Left renal pelvis (tissue), 4 donors: ENCODE data around the gene UNC119. TPM values are rescaled to one million over a fixed set of nuclear protein-coding genes. Genes with fewer than 3 reads are reported as not detected.

Source experiments
- DNase-seq, 4 donors: peaks; one replicate each; pipeline ENCODE4 v3.0.0-alpha.2; 2013; ENCODE audit warnings: low read depth in 4 of 4, low spot score in 3 of 4
- polyA plus RNA-seq, 4 donors: library from polyadenylated mRNA; unstranded; fragments of 120-200 nt; gene quantifications; one replicate each; pipeline ENCODE4 v1.2.1, GENCODE V29; 2013; ENCODE audit not compliant: insufficient read length in 4 of 4

UNC119 gene
- polyA plus RNA-seq, 4 donors: 31.9 to 70.4 (median 51.6) TPM

DNA sequence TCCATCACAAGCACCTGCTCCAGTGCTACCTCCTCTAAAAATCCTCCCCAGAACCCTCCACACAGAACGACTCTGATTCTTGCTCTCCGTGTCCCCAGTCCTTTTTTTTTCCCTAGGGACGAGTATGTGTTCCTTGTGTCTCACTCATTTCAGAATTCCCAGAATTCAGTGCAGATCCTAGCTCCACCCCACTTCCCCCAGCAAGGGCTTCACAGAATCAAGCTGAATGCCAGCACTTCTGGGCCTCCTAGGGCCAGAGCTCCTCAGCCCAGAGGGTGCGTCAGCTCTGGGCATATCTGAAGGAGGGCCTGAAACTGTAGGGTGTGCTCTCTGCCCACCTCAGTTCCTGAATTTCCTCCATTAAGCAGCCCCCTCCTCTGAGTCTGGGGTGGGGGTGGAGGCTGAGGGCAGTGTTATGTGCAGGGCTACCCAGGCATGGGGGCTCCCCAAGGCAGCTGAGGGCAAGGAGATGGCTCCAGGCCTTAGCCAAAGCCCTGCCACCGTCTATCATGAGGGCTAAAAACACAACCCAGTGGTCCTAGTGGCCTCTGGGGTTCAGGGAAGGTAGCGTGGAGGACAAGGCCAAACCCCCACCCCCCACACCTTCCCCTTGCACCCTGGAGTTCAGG, 6.5 kb downstream of the UNC119 start:
- no peak for DNase-seq

DNA sequence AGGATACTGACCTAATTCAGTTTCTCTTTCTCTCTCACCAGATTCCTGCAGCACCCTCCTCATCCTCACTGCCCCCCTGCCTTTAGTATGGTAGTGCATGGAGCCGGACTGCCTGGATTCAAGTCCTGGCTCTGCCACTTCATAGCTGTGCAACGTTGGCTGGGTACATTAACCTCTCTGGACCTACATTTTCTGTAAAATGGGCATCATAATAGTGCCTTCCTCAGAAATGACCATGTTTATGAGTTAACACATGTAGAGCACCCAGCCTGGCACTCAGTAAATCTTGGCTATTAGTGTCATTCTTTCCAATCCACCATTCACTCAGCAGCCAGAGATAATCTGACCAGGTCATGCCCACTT, 7.3 kb downstream of the UNC119 start:
- no peak for DNase-seq

DNA sequence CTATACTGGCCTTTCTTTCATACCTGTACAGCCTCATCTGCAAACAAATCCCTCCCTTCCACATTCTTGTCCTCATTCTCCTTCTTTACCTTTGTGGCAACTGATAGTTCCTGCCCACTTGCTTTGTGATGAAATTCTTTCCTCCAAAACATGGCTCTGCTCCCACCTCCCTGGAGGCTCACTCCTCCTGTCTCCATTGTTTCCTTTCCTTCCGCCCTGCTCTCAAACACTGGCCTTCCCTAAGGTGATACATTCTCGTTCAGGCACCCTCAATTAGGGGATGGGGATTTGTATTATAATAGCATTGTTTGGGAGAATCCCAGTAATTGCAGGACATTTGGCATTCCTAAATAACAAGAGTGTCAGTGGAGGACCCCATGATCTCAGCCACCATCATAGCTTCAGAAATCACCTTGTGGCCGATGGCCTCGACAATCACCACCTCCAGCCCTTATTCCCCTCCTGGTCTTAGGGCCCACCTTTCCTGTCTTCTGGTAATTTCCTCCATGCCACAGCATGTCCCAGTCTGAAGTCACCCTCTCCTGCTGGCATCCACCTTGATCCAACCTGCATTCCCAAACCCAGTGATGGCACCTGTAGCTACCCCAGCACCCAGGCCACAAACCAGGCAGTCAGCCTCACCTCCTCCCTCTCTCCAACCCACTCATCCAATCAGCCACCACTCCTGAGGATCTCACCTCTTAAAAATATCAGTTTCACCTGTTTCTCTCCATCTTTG, 7.9 kb downstream of the UNC119 start:
- DNase-seq: no peak

DNA sequence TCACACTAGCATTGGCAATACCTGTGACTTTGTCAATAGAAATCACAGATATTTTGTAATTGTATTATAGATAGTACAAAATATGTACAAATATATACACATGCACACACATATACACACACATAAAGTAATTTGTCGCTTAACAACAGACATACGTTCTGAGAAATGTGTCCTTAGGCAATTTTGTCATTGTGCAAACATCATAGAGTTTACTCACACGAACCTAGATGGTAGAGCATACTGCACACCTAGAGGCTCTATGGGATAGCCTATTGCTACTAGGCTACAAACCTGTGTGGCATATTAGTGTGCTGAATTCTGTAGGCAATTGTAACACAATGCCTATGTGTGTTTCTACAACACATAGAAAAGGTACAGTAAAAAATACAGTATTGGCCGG, 11.0 kb downstream of the UNC119 start:
- DNase-seq: no peak

DNA sequence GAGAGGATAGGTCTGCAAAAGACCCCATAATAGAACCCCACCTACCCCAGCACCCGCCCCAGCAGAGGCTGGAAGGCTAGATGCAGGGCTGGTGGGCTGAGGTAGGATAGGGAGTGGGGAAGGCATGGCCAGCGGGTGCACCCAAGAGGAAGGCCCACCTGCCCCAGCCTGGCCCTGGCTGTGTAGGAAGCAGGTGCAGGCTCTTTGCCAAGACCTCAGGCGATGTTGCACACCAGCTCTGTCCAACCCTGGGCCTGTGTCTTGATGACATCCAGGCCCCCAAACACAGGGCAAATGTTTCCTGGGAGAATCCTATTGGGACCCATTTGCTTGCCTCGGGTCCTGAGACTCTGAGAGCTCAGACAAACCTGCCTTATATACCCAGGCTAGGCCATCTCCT, 12.2 kb downstream of the UNC119 start:
- DNase-seq: no peak

DNA sequence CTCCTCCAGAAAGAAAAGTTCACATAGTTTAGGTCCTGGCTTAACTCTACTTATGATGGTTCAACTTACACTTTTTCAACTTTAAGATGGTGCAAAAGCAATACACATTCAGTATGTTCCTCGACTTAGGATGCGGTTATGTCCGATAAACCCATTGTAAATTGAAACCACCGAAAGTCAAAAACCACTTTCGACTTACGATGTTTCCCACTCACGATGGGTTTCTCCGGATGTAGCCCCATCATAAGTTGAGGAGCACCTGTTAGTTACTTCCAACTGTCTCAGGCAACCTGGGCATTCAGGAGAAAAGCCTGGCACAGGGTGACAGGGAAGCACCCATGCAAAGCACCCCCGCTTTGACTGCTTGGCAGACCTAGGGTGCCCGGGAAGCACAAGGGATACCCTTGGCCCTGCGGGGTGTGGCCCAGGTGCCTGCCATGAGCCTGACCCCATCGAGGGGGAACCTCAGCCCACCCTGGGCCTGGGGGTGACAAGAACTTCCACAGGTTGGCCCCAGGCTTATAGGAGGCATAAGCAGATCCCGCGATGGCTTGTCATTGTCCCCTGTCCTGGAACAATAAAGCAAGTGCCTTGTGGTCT, 14.0 kb downstream of the UNC119 start:
- DNase-seq: no peak

DNA sequence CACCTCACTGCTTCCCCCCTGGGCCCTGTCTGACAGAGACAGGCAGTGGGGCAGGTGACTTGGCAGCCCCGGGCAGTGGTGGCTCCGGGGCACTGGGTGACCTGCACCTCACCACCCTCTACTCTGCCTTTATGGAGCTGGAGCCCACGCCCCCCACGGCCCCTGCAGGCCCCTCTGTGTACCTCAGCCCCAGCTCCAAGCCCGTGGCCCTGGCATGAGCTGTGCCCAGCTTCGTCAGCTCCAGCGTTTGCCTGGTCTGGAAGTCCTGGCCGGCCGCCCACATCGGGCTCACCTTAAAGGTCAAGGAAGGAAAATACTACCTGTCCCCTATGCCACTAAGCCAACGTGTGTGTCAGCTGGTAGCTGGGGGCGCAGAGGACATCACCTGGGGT, 15.2 kb downstream of the UNC119 start:
- no peak for DNase-seq

DNA sequence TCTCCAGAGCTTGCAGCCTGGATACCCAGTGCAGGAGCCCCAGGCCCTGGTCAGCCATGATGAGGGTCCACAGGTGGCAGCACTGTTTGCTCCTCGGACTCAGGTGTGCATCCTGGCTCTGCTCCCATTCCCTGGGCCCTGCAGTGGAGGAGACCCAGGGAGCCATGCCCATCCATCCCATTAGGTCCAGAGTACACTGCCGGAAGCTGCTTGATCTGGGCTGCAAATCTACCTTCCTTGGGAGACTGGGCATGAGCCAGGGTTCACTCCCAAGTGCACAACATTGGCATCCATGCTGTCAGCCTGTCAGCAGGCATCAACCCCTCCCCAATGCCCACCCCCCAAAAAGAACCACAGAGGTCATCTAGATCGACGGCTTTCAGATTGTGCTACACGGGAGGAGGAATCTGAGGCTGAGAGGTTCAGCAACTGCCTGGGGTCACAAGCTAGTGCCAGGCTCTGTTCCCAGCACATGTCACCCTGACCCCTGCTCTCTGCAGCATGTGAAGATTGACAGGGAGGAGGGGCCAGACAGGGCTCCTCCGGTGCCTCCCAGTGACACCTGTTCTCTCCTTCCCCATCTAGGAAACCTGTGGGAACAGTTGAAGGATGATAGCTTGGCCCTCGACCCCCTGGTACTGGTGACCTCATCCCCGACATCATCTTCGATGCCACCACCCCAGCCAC, 15.7 kb downstream of the UNC119 start:
- no peak for DNase-seq

DNA sequence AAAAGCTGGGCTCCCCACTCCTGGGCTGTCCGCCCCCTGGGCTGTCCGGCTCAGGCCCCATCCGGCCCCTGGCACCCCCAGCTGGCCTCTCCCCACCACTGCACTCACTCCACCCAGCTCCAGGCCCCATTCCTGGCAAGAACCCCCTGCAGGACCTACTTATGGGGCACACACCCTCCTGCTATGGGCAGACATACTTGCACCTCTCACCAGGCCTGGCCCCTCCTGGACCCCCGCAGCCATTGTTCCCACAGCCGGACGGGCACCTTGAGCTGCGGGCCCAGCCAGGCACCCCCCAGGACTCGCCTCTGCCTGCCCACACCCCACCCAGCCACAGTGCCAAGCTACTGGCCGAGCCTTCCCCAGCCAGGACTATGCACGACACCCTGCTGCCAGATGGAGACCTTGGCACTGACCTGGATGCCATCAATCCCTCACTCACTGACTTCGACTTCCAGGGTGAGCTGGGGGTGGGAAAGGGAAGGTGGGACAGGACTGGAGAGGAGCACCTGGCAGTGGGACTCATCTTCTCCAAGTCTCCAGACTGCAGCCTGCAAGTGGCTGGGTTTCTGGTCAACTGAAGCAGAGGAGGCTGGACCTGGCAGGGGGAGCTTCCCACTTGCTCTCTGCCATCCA, 17.6 kb downstream of the UNC119 start:
- DNase-seq: no peak

DNA sequence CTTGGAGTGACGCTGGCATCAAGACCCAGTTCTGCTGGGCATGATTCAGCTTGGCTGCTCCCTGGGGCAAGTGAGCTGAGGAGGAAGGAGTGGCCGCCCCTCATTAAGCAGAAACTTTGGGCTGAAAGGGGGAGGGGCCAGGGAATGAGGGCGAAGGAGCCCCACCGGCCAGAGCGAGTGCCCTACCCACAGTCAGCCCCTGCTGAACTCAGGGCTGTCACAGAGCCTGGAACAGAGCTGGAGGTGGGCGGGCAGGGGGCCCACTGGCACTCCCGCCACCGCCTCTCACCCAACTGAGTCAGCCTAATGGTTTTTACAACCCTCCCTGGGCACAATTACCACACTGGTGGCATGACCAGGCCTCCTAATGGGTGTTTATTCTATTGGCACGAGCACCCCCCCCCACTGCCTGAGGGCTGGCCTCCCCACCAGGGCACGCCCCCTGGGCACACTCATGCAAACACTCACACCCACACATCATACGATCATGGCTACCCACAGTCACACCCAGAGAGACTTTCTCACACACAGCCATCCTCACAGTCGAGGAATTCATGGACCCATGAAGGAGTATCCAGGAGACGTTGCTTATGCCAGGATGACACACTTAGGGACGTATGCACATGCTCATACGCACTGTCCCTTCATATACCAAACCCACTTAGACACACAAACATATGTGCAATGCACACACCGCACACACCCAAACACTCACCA, 19.2 kb downstream of the UNC119 start:
- DNase-seq: no peak

DNA sequence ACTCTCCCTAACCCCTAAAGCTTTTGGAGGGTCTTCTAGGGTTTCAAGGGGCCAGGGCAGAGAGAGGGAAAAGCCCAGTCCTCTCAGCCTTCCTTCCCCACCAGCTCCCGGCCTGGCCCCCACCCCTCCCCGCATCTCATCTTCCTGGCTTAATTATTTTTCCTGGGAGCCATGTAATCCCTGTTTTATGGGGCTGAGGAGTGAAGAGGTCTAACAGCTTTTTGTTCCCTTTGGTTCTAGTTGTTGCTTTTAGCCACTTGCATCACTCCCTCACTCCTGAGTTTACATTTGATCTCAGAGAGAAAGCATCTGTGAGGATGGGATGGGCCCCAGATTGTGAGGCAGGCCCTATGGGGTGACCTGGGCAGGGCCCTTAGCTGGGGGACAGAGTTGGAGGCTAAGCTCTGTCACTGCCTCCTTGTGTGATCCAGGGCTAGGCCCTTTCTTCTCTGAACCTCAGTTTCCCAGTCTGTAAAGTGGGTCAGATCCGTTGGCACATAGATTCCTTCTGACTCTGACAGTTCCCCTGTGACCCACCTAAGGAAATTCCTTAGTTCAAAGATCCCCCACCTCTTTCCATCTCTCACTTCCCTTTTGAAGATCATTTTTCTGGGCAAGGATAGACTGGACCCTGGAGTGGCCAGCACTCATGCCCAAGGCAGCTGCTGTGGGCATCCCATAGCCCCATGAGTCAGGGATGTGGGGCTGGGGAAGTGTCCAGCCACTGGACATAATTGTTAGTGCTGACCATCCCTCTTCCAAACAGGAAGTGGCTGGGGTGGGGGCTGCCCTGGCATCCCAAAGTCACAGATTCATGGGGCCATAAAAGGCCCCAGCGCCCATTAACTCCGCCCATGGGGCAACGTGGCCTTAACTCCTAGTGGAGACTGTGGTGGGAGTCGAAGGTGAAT, 20.1 kb downstream of the UNC119 start:
- no peak for DNase-seq

DNA sequence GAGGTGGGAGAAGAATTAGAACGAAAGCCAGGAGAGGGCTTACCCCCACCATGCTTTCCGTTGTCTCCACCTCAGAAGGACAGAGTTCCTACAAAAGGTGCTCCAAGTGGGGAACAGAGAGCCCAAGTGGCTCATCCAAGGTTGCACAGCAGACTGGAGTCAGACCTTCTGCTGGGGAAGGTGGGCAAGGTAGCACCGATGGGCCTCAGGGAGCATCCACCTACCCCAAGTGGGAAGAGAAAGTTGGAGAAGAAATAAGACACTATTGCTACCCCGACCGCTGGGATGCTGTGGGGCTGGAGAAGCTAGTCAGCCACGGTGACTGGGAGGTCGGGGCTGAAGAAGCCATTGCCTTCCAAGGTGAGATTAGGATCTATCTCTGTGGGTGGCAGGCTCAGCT, 21.5 kb downstream of the UNC119 start:
- DNase-seq: no peak

DNA sequence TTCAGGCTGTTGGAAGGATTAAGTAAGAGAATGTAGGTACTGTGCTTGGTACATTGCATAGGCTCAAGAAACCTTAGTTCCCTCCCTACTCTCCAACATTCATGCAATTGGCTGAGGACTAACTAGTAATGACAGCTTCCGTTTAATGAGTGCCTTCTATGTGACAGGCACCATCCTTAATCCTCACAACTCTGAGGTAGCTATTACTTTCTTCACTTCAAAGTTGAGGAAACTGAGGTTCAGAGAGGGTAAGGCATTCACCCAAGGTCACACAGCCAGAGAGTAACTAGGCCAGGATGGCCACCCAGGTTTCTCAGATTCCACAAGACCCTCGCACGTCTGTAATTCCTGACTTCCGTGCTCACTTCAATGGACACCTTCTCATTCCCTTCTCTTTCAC, 22.2 kb downstream of the UNC119 start:
- DNase-seq: no peak

DNA sequence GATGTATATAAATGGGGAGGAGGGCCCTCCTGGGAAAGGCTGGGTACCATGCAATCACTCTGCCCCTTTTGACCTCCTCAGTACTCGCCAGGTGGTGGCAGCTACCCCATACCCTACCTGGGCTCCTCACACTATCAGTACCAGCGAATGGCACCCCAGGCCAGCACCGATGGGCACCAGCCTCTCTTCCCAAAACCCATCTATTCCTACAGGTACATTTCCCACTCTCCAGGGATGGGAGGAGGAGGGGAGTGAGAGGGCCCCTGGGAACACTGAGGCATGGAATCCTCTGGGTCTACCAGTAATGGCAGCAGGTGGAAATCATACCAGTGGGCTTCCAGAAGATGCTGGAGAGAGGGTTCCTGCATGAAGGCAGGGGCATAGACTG, 23.4 kb downstream of the UNC119 start:
- no peak for DNase-seq

DNA sequence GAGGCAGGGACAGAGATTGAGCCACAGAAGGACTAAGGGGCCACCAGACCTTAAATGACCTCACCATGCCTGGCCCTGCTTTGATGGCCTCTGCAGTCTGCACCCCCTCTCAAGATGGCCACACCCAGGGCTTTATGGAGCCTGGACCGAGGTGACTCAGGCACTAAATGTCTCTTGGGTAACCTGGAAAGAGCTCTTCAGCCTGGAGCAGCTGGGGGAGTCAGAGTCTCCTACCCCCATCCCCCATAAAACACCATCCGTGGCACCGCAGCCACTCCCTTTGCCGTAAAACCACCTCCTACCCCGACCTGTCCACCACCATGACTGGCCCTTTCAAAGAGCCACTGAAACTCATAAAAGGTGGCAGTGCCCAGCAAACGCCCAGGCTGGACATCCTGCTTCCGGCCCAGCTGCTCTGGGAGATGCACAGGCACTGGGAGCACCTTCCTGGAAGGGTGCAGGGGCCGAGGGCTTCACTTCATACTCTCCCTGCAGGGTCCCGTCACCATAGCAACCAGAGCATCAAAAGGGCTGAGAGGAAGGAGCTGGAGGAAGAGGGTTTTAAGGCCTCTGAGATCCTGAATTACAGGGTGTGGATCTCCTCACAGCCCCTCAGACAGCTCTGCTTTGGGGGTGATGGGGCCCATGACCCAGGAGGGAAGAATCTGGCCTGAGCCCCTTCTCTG, 24.0 kb downstream of the UNC119 start:
- no peak for DNase-seq

DNA sequence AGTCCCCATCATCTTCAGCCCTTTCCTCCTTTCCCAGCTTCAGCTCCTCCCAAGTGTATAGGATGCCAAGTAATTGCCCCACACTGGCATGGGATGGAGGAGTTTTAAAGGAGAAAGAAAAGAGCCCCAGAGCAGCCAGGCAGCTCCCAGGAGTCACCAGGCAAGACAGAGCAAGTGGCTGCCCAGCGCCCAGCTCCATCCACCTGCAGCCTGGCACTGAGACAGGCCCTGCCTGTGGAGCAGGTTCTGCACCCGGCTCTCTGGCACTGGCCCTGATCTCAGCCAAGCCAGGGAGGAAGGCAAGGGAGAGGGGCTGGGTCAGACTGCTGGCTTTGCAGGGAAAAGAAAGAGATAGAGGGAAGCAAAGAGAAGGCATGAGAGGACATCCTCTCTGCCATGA, 24.6 kb downstream of the UNC119 start:
- DNase-seq: no peak

DNA sequence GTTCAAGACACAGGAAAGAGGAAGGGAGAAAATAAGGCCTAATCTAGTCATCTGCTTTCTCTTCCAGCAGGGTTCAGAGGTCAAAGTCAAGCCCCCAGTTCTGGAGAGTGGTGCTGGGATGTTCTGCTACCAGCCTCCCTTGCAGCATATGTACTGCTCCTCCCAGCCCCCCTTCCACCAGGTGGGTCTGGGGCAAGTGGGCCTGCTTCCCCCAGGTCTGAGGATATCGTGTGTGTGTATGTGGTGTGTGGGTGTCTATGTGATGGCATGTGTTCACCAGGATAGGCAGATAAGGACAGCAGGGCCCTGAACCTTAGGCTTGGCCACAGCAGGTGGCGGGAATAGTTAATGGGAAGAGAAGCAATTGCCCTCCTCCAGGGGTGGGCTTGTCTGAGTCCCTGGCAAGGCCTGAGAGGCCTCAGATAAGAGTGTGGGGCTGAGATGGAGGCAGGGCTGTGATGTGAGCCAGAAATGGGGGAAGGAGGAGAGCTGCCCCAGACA, 25.2 kb downstream of the UNC119 start:
- DNase-seq: no peak

DNA sequence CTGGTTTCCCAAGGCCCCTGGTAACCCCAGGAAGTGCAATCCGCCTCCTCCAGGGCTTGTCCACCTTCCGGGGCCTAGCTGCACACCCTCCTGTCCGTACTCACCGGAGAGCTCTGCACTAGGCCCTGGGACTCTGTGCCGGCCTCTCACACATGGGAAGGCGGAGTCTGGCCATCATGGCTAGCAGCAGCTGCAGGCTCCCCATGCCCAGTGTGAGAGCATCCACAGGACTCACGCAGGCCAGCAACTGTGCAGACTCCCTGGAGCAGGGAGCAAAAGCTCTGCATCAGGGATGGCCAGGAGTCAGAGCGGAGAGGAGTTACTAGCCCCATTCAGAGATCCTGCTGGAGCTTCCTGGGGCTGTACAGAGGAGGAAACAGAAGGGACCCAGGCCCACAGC, 26.0 kb downstream of the UNC119 start:
- no peak for DNase-seq
